Adrenal gland (tissue), 12 donors: ENCODE results near the gene ST3GAL6. TPM values are rescaled to one million over a fixed set of nuclear protein-coding genes. Genes with fewer than 3 reads are reported as not detected.

Experiments used
- DNase-seq, 7 donors: peaks; one replicate each; pipeline ENCODE4 v3.0.0-alpha.2; 2019 to 2020
- H3K27ac ChIP-seq, 5 donors: fragments of 200-600 bp; sonication (generic) in 4 of 5; 1 replicate in 3 of 5; 2 replicates in 2 of 5; pipeline versions ENCODE4 v1.5.1 to v1.8.0; 2016 to 2020; ENCODE audit warnings: mild to moderate bottlenecking in 1 of 5
- H3K27me3 ChIP-seq: fragments of 200-600 bp; 2 replicates; pipeline ENCODE4 v1.8.0; 2021
- H3K36me3 ChIP-seq, 2 donors: fragments of 200-600 bp; replicated peaks in 1 of 2; 1 replicate in 1 of 2; 2 replicates in 1 of 2; pipeline versions ENCODE4 v1.5.1 to v1.8.0; 2018 to 2022
- H3K4me1 ChIP-seq, 2 donors: fragments of 200-600 bp; replicated peaks in 1 of 2; 1 replicate in 1 of 2; 2 replicates in 1 of 2; pipeline versions ENCODE4 v1.5.1 to v1.8.0; 2018 to 2021
- H3K4me3 ChIP-seq, 4 donors: fragments of 200-600 bp; sonication (generic) in 3 of 4; one replicate each; pipeline ENCODE4 v1.5.1; 2016 to 2018
- H3K9me3 ChIP-seq, 3 donors: fragments of 200-600 bp; sonication (generic) in 1 of 3; replicated peaks in 1 of 3; 1 replicate in 2 of 3; 2 replicates in 1 of 3; pipeline versions ENCODE4 v1.5.1 to v1.8.0; 2016 to 2021
- CTCF ChIP-seq, 6 experiments: fragments of 450-650 bp in 4 of 6; fragments of 200-600 bp in 2 of 6; sonication (generic) in 1 of 6; IDR thresholded peaks; 1 replicate in 5 of 6; 2 replicates in 1 of 6; pipeline versions ENCODE4 v1.5.1 to v1.8.0; 2016 to 2021; ENCODE audit warnings: antibody characterized with exemption in 6 of 6, mild to moderate bottlenecking in 2 of 6, moderate library complexity in 1 of 6
- POLR2A ChIP-seq, 2 donors: fragments of 450-650 bp; IDR thresholded peaks; one replicate each; pipeline ENCODE4 v1.6.1; 2017; ENCODE audit warnings: antibody characterized with exemption in 2 of 2, mild to moderate bottlenecking in 2 of 2, moderate library complexity in 1 of 2
- WGBS, 4 donors: extraction: QIAGEN DNeasy Blood & Tissue Kit in 2 of 4; methylation state at CpG; one replicate each; pipeline versions ENCODE4 v1.1.5 to v1.1.7; 2013 to 2017; 5-methylcytosine and 5-hydroxymethylcytosine counted together
- intact Hi-C, 2 donors: fragments of 100-400 bp; cut with DNase I; formaldehyde crosslinking; loops; one replicate each; pipeline versions ENCODE4 v1.14.1 to v1.15.0; 2022 to 2023
- polyA plus RNA-seq, 3 donors: library from polyadenylated mRNA; stranded (reverse); fragments of 200-250 nt in 2 of 3; fragments of 350-450 nt in 1 of 3; fragmentation: Illumina TruSeq in 1 of 3; extraction: RNeasy Lipid Tissue Mini Kit (QIAGEN cat#74804) in 1 of 3; gene quantifications; one replicate each; pipeline ENCODE4 v1.2.3, GENCODE V29; 2013 to 2014
- total RNA-seq, 9 donors: library from RNA; depleted of rRNA in 4 of 9; stranded (reverse); fragments of >200 nt in 4 of 9; fragments of 120-200 nt in 1 of 9; fragmentation: NEBNext Ultra II Directional in 1 of 9; extraction: Animal tissue kit (Norgen Biotek cat#: 25700) in 1 of 9; gene quantifications; one replicate each; pipeline versions ENCODE4 v1.1.0 to v1.2.4, GENCODE V29; 2013 to 2023
- donor health status: healthy with polysubstance abuse.
- donor health status: Bipolar disorder and iron deficiency.
- donor health status: DM: yes; HTN: yes; CAD: no.
- donor health status: DM: no; HTN: no; CAD: no.
- donor health status: DM: no; HTN: no; CAD: no.
- donor health status: DM: yes; HTN: yes; CAD: no.

Gene ST3GAL6
- total and polyA plus RNA-seq, 12 donors, result 6.0 to 60.5 (median 20.1) TPM

GRCh38 chr3:98798820-98799219, 35.7 kb downstream of the ST3GAL6 start:
- intact Hi-C loops, result no loop called here
- 77 to 83% (median 80%) methylated on average over 4 of the region's 4 CpGs for WGBS, 4 donors
- H3K36me3 ChIP-seq, result peaks cover 0 to 4% of the 10 kb centered on the region in 2 donors

DNA sequence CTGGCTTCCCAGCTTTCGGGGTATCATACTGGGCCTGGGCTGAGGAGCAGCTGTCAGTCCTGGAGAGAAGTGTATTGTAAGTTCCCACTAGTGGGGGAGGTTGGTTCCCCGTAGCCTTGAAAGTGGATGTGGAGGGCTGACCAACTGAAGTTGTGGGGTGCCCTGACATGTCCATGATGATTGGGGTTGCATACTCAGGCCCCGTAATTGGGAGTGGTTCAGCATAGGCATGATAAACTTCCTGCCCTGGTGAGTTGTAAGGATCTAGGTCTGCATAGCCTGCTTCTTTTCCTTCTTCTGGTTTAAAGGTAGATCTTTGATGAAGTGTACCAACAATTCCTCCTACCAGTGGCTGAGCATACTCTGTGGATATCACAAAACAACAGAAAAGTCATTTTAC, 36.3 kb downstream of the ST3GAL6 start:
- TF ChIP-seq CTCF (IDR thresholded peaks at IDR 0.05), result no peak
- TF ChIP-seq POLR2A (IDR thresholded peaks at IDR 0.05), result no peak
- Histone ChIP-seq H3K27ac (no peak overlapping the region), H3K4me1 (no peaks in the 10 kb centered on the region), H3K27me3 (no peaks in the 10 kb centered on the region), H3K4me3 (no peak overlapping the region), H3K36me3 (peaks cover 0 to 4% of the 10 kb centered on the region in 2 donors), H3K9me3 (no peaks in the 10 kb centered on the region)
- intact Hi-C loops, result no loop called here
- no peak for DNase-seq
- 64 to 91% (median 82%) methylated on average over 3 of the region's 3 CpGs for WGBS, 4 donors

More at GRCh38 chr3:98798820-98799219, 35.7 kb downstream of the ST3GAL6 start:
- H3K27ac ChIP-seq, result no peak overlapping the region
- TF ChIP-seq CTCF (IDR thresholded peaks at IDR 0.05) (peak in 3 of 6 experiments; percentile 20 to 36 (median 26)), POLR2A (IDR thresholded peaks at IDR 0.05) (no peak)
- H3K4me1 ChIP-seq, result no peaks in the 10 kb centered on the region
- no peak overlapping the region for H3K4me3 ChIP-seq
- no peak for DNase-seq
- no peaks in the 10 kb centered on the region for H3K27me3 ChIP-seq
- no peaks in the 10 kb centered on the region for H3K9me3 ChIP-seq

DNA sequence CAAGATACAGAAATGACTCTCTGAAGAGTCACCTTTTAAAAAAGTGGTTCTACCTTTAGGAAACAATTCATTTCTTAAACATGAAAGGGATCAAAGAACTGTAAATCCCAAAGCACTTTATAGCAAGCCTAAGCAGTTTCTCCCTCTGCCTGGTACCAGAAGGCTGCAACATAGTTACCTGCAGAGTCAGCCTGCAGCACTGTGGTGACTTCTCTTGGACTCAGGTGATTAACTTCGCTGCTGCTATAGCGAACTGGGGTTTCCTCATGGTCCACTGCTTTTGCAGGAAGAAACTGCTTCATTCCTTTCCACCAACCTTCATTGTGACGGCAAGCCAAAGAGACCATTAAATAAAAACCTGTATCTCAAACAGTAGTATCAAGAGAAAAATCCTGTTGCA, 37.3 kb downstream of the ST3GAL6 start:
- TF ChIP-seq CTCF (IDR thresholded peaks at IDR 0.05) (no peak), POLR2A (IDR thresholded peaks at IDR 0.05) (no peak)
- intact Hi-C loops, result no loop called here
- Histone ChIP-seq H3K27me3 (no peaks in the 10 kb centered on the region), H3K4me3 (no peak overlapping the region), H3K36me3 (peaks cover 0 to 8% of the 10 kb centered on the region in 2 donors), H3K27ac (no peak overlapping the region), H3K4me1 (no peaks in the 10 kb centered on the region), H3K9me3 (no peaks in the 10 kb centered on the region)
- no peak for DNase-seq
- 72 to 97% (median 87%) methylated on average over 3 of the region's 3 CpGs for WGBS, 4 donors

- Histone ChIP-seq H3K9me3 (no peaks in the 10 kb centered on the region), H3K4me3 (no peak overlapping the region), H3K36me3 (peaks cover 0 to 16% of the 10 kb centered on the region in 2 donors), H3K27ac (no peak overlapping the region), H3K27me3 (no peaks in the 10 kb centered on the region), H3K4me1 (no peaks in the 10 kb centered on the region)
- intact Hi-C loops, result no loop called here
- DNase-seq, result no peak
- WGBS, 4 donors, result 94 to 97% (median 95%) methylated on average over 7 of the region's 7 CpGs
- no peak for TF ChIP-seq POLR2A (IDR thresholded peaks at IDR 0.05)
- no peak for TF ChIP-seq CTCF (IDR thresholded peaks at IDR 0.05)
Measured at GRCh38 chr3:98801043-98801747, 38.1 kb downstream of the ST3GAL6 start.
